Measurements from ENCODE around the gene FEZ2. TPM values are rescaled to one million over a fixed set of nuclear protein-coding genes. Genes with fewer than 3 reads are reported as not detected.

FEZ2 gene
- total and polyA plus RNA-seq, 2 of the 8 experiments (the other 6 are each of a cell fraction or from before 2014, with no cell fraction given): 7.5 to 16.4 TPM

- TF ChIP-seq MAX (IDR thresholded peaks at IDR 0.05) (no peak), BRCA1 (IDR thresholded peaks at IDR 0.05; ENCODE audit: low read depth, low read length) (no peak)
- CTCF ChIA-PET (ENCODE audit: partially characterized antibody): interaction anchor here (0.8 to 2.1 kb wide), 9 partner anchors 10 to 235 kb away, joined by 3 to 14 read pairs (median 3); no protein-coding TSS in a partner anchor
- Histone ChIP-seq H2BK120ac (replicated peaks; ENCODE audit: low read depth, low read length) (no peak overlapping the region), H3K23me2 (ENCODE audit: low read depth, low read length) (no peaks in the 10 kb centered on the region), H4K20me1 (replicated peaks in 1 of 2; ENCODE audit: control insufficient read depth in 1 of 2, insufficient read depth in 2 of 2, low read length in 2 of 2) (peaks cover 0 to 1% of the 10 kb centered on the region in 2 experiments), H3K9me3 (ENCODE audit: insufficient read depth in 2 of 2, low read depth in 1 of 2, low read length in 1 of 2) (no peaks in the 10 kb centered on the region), H3K27me3 (replicated peaks in 1 of 4; ENCODE audit: control insufficient read depth in 3 of 4, extremely low read depth in 1 of 4, insufficient read depth in 3 of 4, low read length in 3 of 4) (no peaks in the 10 kb centered on the region), H3K79me1 (ENCODE audit: low read depth, low read length) (no peaks in the 10 kb centered on the region), H3K79me2 (ENCODE audit: control insufficient read depth in 1 of 2, insufficient read depth in 2 of 2, low read length in 2 of 2) (no peaks in the 10 kb centered on the region), H3K36me3 (ENCODE audit: control insufficient read depth in 2 of 4, insufficient read depth in 4 of 4, low read length in 3 of 4) (peaks cover 0 to 5% (median 2%) of the 10 kb centered on the region in 4 experiments; a peak in 4 of 8 replicates), H3K4me3 (ENCODE audit: extremely low read depth in 1 of 4, insufficient read depth in 2 of 4, low read depth in 3 of 4, low read length in 4 of 4) (no peak overlapping the region), H3K18ac (ENCODE audit: extremely low read depth, low read length) (no peak overlapping the region), H4K5ac (ENCODE audit: insufficient read length, low read depth, low read length) (no peak overlapping the region), H3K14ac (ENCODE audit: insufficient read length) (no peak overlapping the region), H3K56ac (replicated peaks; ENCODE audit: insufficient read length, low read depth, low read length) (no peak overlapping the region), H3K27ac (ENCODE audit: low read depth, low read length) (no peak overlapping the region), H2BK15ac (ENCODE audit: low read length) (no peak overlapping the region), H2BK12ac (ENCODE audit: low read depth, low read length) (no peak overlapping the region), H3K4me1 (replicated peaks in 1 of 4; ENCODE audit: control insufficient read depth in 3 of 4, insufficient read depth in 4 of 4, low read length in 3 of 4) (peaks cover 0 to 7% (median 2%) of the 10 kb centered on the region in 4 experiments; a peak in 3 of 7 replicates), H3K4me2 (ENCODE audit: insufficient read depth in 1 of 2, low read depth in 2 of 2, low read length in 2 of 2) (no peak overlapping the region), H2AK5ac (ENCODE audit: low read depth, low read length) (no peak overlapping the region), H4K8ac (ENCODE audit: extremely low read depth, insufficient read depth, low read length) (no peak overlapping the region), H4K91ac (replicated peaks; ENCODE audit: insufficient read length, low read length) (no peak overlapping the region), H2AFZ (ENCODE audit: low read length) (no peak overlapping the region), H2BK5ac (ENCODE audit: low read depth, low read length) (no peak overlapping the region), H3K4ac (replicated peaks; ENCODE audit: insufficient read length, low read depth, low read length) (no peak overlapping the region), H2BK20ac (ENCODE audit: low read length) (no peak overlapping the region), H3K23ac (ENCODE audit: insufficient read length) (no peak overlapping the region), H3K9ac (replicated peaks in 1 of 4; ENCODE audit: extremely low read depth in 1 of 4, low read depth in 3 of 4, low read length in 3 of 4) (no peak overlapping the region)
- DNase-seq (ENCODE audit: low read depth in 1 of 2, low spot score in 2 of 2): no peak
- WGBS, 2 experiments (ENCODE audit: extremely low coverage in 1 of 2, insufficient coverage in 1 of 2, insufficient read length in 1 of 2, insufficient replicate concordance in 2 of 2, low coverage in 1 of 2, low lambda C conversion rate in 2 of 2, missing lambda C conversion rate in 1 of 2): 95% methylated on average over 3 of the region's 3 CpGs; no CpG with 5 or more reads in 1 of the 2 experiments
- no peak for FAIRE-seq
- POLR2A ChIA-PET (ENCODE audit: partially characterized antibody): interaction anchor here (0.8 to 0.9 kb wide), 2 partner anchors 24 to 108 kb away, joined by 3 to 4 read pairs; no protein-coding TSS in a partner anchor
Observed at GRCh38 chr2:36555789-36556188, 42.2 kb downstream of the FEZ2 start.
